CMK (cell line): ENCODE measurements around the gene RASA2.

Experiments
- DNase-seq: peaks from one replicate; pipeline ENCODE4 v3.0.0-alpha.2; 2010; ENCODE audit warnings: low read depth

The RASA2 gene

GRCh38 chr3:141486746-141487520, at the start of gene RASA2:
Gene RASA2, plus strand, starts transcription at chr3:141487027. Its CDS starts 57 bp downstream, at chr3:141487084.
- DNase-seq = peak; percentile 17

- no peak for DNase-seq
Measured at GRCh38 chr3:141439589-141439988, 47.2 kb upstream of the RASA2 start.

GRCh38 chr3:141440942-141441341, 45.9 kb upstream of the RASA2 start:
- no peak for DNase-seq

GRCh38 chr3:141441381-141442364, 45.2 kb upstream of the RASA2 start:
- DNase-seq = peak; percentile 41

GRCh38 chr3:141442446-141442845, 44.4 kb upstream of the RASA2 start:
- no peak for DNase-seq

- DNase-seq = no peak
Measured at GRCh38 chr3:141442914-141443313, 43.9 kb upstream of the RASA2 start.

GRCh38 chr3:141444586-141445285, 42.1 kb upstream of the RASA2 start:
- no peak for DNase-seq

- no peak for DNase-seq
Measured at GRCh38 chr3:141445990-141446389, 40.8 kb upstream of the RASA2 start.

GRCh38 chr3:141446737-141447136, 40.1 kb upstream of the RASA2 start:
- no peak for DNase-seq

GRCh38 chr3:141447383-141447782, 39.4 kb upstream of the RASA2 start:
- DNase-seq = no peak

- no peak for DNase-seq
Measured at GRCh38 chr3:141448606-141449220, 38.1 kb upstream of the RASA2 start.

GRCh38 chr3:141449424-141449823, 37.4 kb upstream of the RASA2 start:
- DNase-seq = no peak

GRCh38 chr3:141450727-141451375, 36.0 kb upstream of the RASA2 start:
- no peak for DNase-seq

GRCh38 chr3:141452045-141452444, 34.8 kb upstream of the RASA2 start:
- DNase-seq = no peak

- DNase-seq = no peak
Measured at GRCh38 chr3:141452773-141453172, 34.1 kb upstream of the RASA2 start.

- no peak for DNase-seq
Measured at GRCh38 chr3:141454054-141454453, 32.8 kb upstream of the RASA2 start.

GRCh38 chr3:141454906-141455602, 31.8 kb upstream of the RASA2 start:
- peak; percentile 49 for DNase-seq

- no peak for DNase-seq
Measured at GRCh38 chr3:141455603-141456300, 31.1 kb upstream of the RASA2 start.

GRCh38 chr3:141456301-141456625, 30.6 kb upstream of the RASA2 start:
- no peak for DNase-seq

GRCh38 chr3:141457624-141458236, 29.1 kb upstream of the RASA2 start:
- no peak for DNase-seq
